ENCODE measurements around the gene IL2RA.

DNA sequence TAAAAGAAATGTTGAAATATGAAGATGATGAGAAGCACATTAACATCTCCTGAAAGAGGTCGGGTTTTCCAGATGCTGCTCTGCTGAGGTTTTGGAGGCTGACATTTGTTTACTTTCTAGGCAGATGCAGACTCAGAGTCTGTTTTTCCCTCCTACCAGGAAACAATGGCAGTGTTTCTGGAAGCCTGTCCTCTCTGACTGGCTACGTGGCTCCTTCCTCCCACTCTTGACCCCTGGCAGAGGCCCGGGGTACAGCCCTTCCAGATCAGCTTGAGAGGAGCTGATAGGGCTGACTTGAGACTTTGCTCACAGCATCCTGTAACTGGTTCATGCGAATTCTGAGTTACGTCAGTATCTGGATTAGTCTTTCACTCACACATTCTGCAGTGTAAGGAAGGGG, 43.7 kb downstream of the IL2RA start:
- TF ChIP-seq POLR2A (IDR thresholded peaks at IDR 0.05) (no peak), POLR2AphosphoS5 (IDR thresholded peaks at IDR 0.05) (no peak)
- TF ChIP-seq, protein P1, sequence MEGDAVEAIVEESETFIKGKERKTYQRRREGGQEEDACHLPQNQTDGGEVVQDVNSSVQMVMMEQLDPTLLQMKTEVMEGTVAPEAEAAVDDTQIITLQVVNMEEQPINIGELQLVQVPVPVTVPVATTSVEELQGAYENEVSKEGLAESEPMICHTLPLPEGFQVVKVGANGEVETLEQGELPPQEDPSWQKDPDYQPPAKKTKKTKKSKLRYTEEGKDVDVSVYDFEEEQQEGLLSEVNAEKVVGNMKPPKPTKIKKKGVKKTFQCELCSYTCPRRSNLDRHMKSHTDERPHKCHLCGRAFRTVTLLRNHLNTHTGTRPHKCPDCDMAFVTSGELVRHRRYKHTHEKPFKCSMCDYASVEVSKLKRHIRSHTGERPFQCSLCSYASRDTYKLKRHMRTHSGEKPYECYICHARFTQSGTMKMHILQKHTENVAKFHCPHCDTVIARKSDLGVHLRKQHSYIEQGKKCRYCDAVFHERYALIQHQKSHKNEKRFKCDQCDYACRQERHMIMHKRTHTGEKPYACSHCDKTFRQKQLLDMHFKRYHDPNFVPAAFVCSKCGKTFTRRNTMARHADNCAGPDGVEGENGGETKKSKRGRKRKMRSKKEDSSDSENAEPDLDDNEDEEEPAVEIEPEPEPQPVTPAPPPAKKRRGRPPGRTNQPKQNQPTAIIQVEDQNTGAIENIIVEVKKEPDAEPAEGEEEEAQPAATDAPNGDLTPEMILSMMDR (IDR thresholded peaks at IDR 0.05), result no peak
